ENCODE results near the gene SRGAP2. TPM values are rescaled to one million over a fixed set of nuclear protein-coding genes. Genes with fewer than 3 reads are reported as not detected.
"Not testable (repeated sequence)": the region's sequence is repeated elsewhere in the genome, so short reads cannot be mapped to it uniquely, and the experiment has no call there.

The SRGAP2 gene
- total RNA-seq, 1 experiment from 2014 or later, result 36.5 TPM

DNA sequence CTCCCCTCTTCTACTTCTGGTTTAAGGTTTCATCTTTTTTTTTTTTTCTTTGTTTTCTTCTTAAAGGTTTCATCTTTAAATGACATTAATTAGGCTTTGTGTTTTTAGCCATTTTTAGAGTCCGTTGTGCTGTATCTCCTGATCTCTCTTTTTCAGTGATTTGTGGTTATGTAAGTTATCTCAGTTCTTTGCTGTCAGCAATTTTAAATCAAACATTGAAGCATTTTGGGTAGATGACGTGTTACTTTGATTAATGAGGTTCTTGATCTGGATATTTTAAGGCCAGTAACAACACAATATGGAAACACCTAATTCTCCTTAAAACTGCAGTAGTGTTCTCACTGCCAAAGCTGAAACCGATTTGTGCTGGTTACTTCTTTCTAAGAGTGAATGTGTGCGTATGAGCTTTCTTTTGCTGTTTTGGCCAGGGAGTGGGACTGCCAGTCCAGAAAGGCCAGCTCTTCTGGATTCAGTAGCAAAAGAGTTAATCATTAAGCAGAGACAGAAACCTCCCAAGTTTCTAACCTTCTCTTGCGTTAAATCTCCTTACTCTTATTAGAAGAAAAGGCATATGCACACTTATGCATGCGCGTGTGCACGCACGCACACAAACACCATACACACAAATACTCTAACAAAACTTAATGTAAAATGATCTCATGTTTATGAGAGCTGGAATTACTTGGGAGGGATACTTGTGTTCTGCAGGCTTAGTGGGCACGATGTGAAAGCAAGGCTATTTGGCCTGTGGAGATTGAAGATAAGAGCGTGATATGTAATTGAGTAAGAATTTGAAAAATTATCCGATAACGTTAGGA lies 16.4 kb downstream of the SRGAP2 start:
- not testable (repeated sequence) for H3K4me3 Mint-ChIP-seq; H4K5ac ChIP-seq (ENCODE audit: insufficient read length, low read depth, low read length); H4K91ac ChIP-seq (ENCODE audit: insufficient read length, low read depth, low read length); H3K9me3 Mint-ChIP-seq; H3K27ac ChIP-seq (ENCODE audit: insufficient read length, low read depth, low read length); H3K18ac ChIP-seq (ENCODE audit: insufficient read length, low read depth, low read length); H2BK12ac ChIP-seq (ENCODE audit: insufficient read length, low read depth, low read length); H3K4me1 Mint-ChIP-seq; H2AK5ac ChIP-seq (ENCODE audit: insufficient read length, low read length); H2AFZ ChIP-seq (ENCODE audit: low read length); H3K23me2 ChIP-seq (ENCODE audit: insufficient read length, low read depth, low read length, poor library complexity, severe bottlenecking); H3K27me3 Mint-ChIP-seq (ENCODE audit: low read depth); H2BK20ac ChIP-seq (ENCODE audit: low read depth, low read length, poor library complexity, severe bottlenecking); H3K79me1 ChIP-seq (ENCODE audit: insufficient read depth, low read depth, low read length, poor library complexity, severe bottlenecking); H2BK15ac ChIP-seq (ENCODE audit: low read depth, low read length); H2BK120ac ChIP-seq (ENCODE audit: low read depth, low read length, poor library complexity, severe bottlenecking); H3K27ac Mint-ChIP-seq; H4K20me1 ChIP-seq (ENCODE audit: control insufficient read depth, insufficient read depth, insufficient read length); H3K27me3 ChIP-seq (ENCODE audit: insufficient read depth, low read length); H3K9ac ChIP-seq (ENCODE audit: extremely low read depth, insufficient read length, low read length); H3K4me2 ChIP-seq (ENCODE audit: insufficient read depth, insufficient read length, low read length); H3K4ac ChIP-seq (ENCODE audit: low read depth, low read length); H2BK5ac ChIP-seq (ENCODE audit: insufficient read length, low read length); H3K56ac ChIP-seq (ENCODE audit: insufficient read length, low read depth, low read length); H3K36me3 Mint-ChIP-seq (ENCODE audit: insufficient read depth in 1 of 3, low read depth in 3 of 3); H3K23ac ChIP-seq (ENCODE audit: insufficient read length, low read depth, low read length); DNase-seq; H3K79me2 ChIP-seq (ENCODE audit: insufficient read depth, low read length); H3K9me3 ChIP-seq (ENCODE audit: control insufficient read depth, low read depth, low read length); H3T11ph ChIP-seq (ENCODE audit: low read length); H3K14ac ChIP-seq (ENCODE audit: insufficient read depth, low read length); H3K4me1 ChIP-seq (ENCODE audit: insufficient read depth, low read length); H4K8ac ChIP-seq (replicated peaks; ENCODE audit: insufficient read length, low read depth, low read length)
- WGBS (ENCODE audit: extremely low coverage, insufficient read length, low lambda C conversion rate), result no CpG with 5 or more reads among the region's 13 CpGs

DNA sequence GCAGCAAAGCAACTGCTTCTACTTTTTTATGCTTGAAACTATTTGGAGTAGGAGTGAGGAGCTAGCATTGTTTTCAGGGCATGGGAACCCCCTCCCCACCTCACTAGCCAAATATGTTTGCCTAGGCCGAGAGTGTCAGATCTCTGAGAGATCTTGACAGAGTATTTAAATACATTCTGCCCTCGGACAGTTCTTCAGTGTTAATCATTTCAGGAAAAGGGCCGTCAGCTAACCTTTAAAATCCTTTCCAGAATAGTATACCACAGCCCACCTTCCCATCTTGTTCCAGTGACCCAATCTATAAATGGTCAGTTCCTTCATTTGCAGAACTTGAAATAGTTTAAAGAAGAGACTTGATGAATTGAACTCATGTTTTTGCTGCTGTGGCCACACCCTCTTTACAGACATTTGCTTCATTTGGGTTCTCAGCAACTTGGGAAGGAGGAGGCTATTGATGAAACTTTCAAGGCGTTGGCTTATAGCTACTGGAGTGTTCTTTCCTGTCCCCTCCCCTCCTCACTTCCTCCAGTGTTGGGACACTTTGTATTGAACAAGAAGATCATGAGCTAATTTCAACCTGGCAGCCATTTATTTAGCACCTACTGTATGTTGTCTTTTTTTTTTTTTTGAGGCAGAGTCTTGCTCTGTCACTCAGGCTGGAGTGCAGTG lies 17.1 kb downstream of the SRGAP2 start:
- H3K79me1 ChIP-seq (ENCODE audit: insufficient read depth, low read depth, low read length, poor library complexity, severe bottlenecking); H2BK15ac ChIP-seq (ENCODE audit: low read depth, low read length); H3K4me1 Mint-ChIP-seq; H3K9me3 Mint-ChIP-seq; DNase-seq; H3K56ac ChIP-seq (ENCODE audit: insufficient read length, low read depth, low read length); H3K27ac Mint-ChIP-seq; H3K9me3 ChIP-seq (ENCODE audit: control insufficient read depth, low read depth, low read length); H3K9ac ChIP-seq (ENCODE audit: extremely low read depth, insufficient read length, low read length); H3K4me2 ChIP-seq (ENCODE audit: insufficient read depth, insufficient read length, low read length); H3K79me2 ChIP-seq (ENCODE audit: insufficient read depth, low read length); H4K5ac ChIP-seq (ENCODE audit: insufficient read length, low read depth, low read length); H3K18ac ChIP-seq (ENCODE audit: insufficient read length, low read depth, low read length); H3K27me3 ChIP-seq (ENCODE audit: insufficient read depth, low read length); H3K27ac ChIP-seq (ENCODE audit: insufficient read length, low read depth, low read length); H3K23me2 ChIP-seq (ENCODE audit: insufficient read length, low read depth, low read length, poor library complexity, severe bottlenecking); H4K8ac ChIP-seq (replicated peaks; ENCODE audit: insufficient read length, low read depth, low read length); H3K4me3 Mint-ChIP-seq; H3K36me3 Mint-ChIP-seq (ENCODE audit: insufficient read depth in 1 of 3, low read depth in 3 of 3); H3T11ph ChIP-seq (ENCODE audit: low read length); H3K14ac ChIP-seq (ENCODE audit: insufficient read depth, low read length); H2BK120ac ChIP-seq (ENCODE audit: low read depth, low read length, poor library complexity, severe bottlenecking); H3K4me1 ChIP-seq (ENCODE audit: insufficient read depth, low read length); H2AFZ ChIP-seq (ENCODE audit: low read length); H4K20me1 ChIP-seq (ENCODE audit: control insufficient read depth, insufficient read depth, insufficient read length); H2BK20ac ChIP-seq (ENCODE audit: low read depth, low read length, poor library complexity, severe bottlenecking); H3K23ac ChIP-seq (ENCODE audit: insufficient read length, low read depth, low read length); H3K27me3 Mint-ChIP-seq (ENCODE audit: low read depth); H2BK12ac ChIP-seq (ENCODE audit: insufficient read length, low read depth, low read length); H4K91ac ChIP-seq (ENCODE audit: insufficient read length, low read depth, low read length); H2AK5ac ChIP-seq (ENCODE audit: insufficient read length, low read length); H3K4ac ChIP-seq (ENCODE audit: low read depth, low read length); H2BK5ac ChIP-seq (ENCODE audit: insufficient read length, low read length): not testable (repeated sequence)
- WGBS (ENCODE audit: extremely low coverage, insufficient read length, low lambda C conversion rate), result no CpG with 5 or more reads among the region's 4 CpGs

Measured in H9 (cell line).